Endothelial cell (in vitro differentiated cells): ENCODE measurements around the gene EFNA5. TPM values are rescaled to one million over a fixed set of nuclear protein-coding genes. Genes with fewer than 3 reads are reported as not detected.

Experiments
- DNase-seq: peaks from one replicate; pipeline ENCODE4 v3.0.0; 2021; ENCODE audit warnings: low spot score
- H3K27ac Mint-ChIP-seq: one replicate; pipeline ENCODE4 v1.8.0; 2021; ENCODE audit warnings: mixed read lengths, inconsistent platforms; ENCODE audit not compliant: unreplicated experiment
- H3K27me3 Mint-ChIP-seq: one replicate; pipeline ENCODE4 v1.8.0; 2021; ENCODE audit warnings: mild to moderate bottlenecking, moderate library complexity, mixed read lengths, inconsistent platforms; ENCODE audit not compliant: unreplicated experiment
- H3K36me3 Mint-ChIP-seq: one replicate; pipeline ENCODE4 v1.8.0; 2021; ENCODE audit warnings: mild to moderate bottlenecking, low read depth, mixed read lengths, inconsistent platforms; ENCODE audit not compliant: unreplicated experiment
- H3K4me1 Mint-ChIP-seq: one replicate; pipeline ENCODE4 v1.8.0; 2021; ENCODE audit warnings: mild to moderate bottlenecking, mixed read lengths, inconsistent platforms; ENCODE audit not compliant: unreplicated experiment
- H3K4me3 Mint-ChIP-seq: one replicate; pipeline ENCODE4 v1.8.0; 2021; ENCODE audit warnings: mild to moderate bottlenecking, mixed read lengths, inconsistent platforms; ENCODE audit not compliant: unreplicated experiment
- H3K9me3 Mint-ChIP-seq: one replicate; pipeline ENCODE4 v1.8.0; 2021; ENCODE audit warnings: mixed read lengths, inconsistent platforms; ENCODE audit not compliant: unreplicated experiment
- total RNA-seq: library from RNA; stranded (reverse); fragmentation: NEBNext Ultra II Directional; extraction: Animal tissue kit (Norgen Biotek cat#: 25700); gene quantifications from one replicate; pipeline ENCODE4 v1.2.1, GENCODE V29; 2021; ENCODE audit not compliant: unreplicated experiment
- TF ChIP-seq, protein P1 (sequence below): fragments of 200-600 bp; sonication (generic); IDR thresholded peaks from one replicate; pipeline ENCODE4 v1.5.0; 2021; ENCODE audit warnings: antibody characterized with exemption; ENCODE audit not compliant: unreplicated experiment

EFNA5 gene
- total RNA-seq, 1 donor from 2014 or later = 8.8 TPM

DNA sequence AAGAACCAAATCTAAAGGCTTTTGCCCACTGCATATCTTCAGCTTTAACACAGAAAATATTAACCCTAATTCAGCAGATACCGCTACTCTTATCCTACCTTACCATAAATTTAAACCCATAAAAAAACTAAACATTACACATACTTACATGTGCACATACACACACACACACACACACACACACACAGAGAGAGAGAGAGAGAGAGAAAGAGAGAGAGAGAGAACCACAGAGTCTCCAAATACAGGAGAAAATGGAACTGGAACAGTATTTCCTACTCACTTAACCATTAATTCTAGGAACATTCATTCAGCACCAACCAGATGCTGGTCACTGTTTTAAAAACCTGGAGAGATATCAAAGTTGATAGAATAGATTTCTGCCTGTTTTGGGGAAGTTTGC, 53.7 kb downstream of the EFNA5 start:
- H3K4me3 Mint-ChIP-seq = no peak overlapping the region
- H3K27ac Mint-ChIP-seq = no peak overlapping the region
- no peak for DNase-seq
- H3K9me3 Mint-ChIP-seq = no peaks in the 10 kb centered on the region
- H3K4me1 Mint-ChIP-seq = no peaks in the 10 kb centered on the region
- H3K27me3 Mint-ChIP-seq = no peaks in the 10 kb centered on the region
- H3K36me3 Mint-ChIP-seq = no peaks in the 10 kb centered on the region
- TF ChIP-seq, protein P1, sequence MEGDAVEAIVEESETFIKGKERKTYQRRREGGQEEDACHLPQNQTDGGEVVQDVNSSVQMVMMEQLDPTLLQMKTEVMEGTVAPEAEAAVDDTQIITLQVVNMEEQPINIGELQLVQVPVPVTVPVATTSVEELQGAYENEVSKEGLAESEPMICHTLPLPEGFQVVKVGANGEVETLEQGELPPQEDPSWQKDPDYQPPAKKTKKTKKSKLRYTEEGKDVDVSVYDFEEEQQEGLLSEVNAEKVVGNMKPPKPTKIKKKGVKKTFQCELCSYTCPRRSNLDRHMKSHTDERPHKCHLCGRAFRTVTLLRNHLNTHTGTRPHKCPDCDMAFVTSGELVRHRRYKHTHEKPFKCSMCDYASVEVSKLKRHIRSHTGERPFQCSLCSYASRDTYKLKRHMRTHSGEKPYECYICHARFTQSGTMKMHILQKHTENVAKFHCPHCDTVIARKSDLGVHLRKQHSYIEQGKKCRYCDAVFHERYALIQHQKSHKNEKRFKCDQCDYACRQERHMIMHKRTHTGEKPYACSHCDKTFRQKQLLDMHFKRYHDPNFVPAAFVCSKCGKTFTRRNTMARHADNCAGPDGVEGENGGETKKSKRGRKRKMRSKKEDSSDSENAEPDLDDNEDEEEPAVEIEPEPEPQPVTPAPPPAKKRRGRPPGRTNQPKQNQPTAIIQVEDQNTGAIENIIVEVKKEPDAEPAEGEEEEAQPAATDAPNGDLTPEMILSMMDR = no peak

DNA sequence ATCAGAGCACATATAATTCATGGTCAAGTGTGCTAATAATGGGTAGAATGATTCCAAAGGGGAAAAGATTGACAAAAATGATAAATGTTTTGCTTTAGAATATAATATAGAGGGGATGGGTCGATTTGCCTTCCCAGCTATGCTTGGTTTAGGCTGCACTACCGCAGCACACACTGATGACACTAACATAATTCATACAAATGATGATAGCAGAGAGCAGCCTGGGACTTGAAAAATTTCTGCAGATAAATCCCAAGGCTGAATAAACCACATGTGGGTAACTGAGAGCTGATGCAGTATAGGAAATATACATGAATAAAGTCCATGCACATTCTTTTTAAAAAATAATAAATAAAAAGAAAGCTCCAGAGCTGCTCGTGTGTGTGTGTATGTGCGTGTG, 54.5 kb downstream of the EFNA5 start:
- TF ChIP-seq, protein P1 = no peak
- Mint-ChIP-seq H3K9me3 (no peaks in the 10 kb centered on the region), H3K4me1 (no peaks in the 10 kb centered on the region), H3K4me3 (no peak overlapping the region), H3K27ac (no peak overlapping the region), H3K36me3 (no peaks in the 10 kb centered on the region), H3K27me3 (no peaks in the 10 kb centered on the region)
- DNase-seq = no peak

DNA sequence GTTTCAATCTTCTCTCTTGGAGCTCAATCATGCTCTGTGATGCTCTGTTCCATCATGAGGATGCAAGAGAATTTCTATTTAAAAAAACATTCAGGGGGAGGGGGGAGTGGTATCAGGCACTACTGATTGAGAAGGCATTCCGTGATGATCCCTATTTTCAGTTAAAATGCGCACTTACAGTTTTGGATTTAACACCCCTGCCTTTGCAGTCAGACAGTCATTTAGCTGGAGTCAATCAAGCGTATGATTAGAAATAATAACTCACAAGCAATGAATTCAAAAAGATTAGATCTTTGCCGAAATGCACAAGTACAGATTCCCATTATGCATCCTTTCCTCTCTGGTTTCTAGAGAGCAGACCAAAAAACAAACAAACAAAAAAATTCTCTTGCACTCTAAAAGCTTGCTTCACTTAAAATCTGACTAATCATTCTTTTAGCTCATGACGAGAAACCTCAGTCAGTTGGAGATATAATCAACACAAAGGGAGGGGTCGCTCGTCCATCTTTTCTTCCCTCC, 55.4 kb downstream of the EFNA5 start:
- Mint-ChIP-seq H3K4me3 (no peak overlapping the region), H3K4me1 (no peaks in the 10 kb centered on the region), H3K9me3 (no peaks in the 10 kb centered on the region), H3K27ac (no peak overlapping the region), H3K27me3 (no peaks in the 10 kb centered on the region), H3K36me3 (no peaks in the 10 kb centered on the region)
- TF ChIP-seq, protein P1 = no peak
- no peak for DNase-seq

DNA sequence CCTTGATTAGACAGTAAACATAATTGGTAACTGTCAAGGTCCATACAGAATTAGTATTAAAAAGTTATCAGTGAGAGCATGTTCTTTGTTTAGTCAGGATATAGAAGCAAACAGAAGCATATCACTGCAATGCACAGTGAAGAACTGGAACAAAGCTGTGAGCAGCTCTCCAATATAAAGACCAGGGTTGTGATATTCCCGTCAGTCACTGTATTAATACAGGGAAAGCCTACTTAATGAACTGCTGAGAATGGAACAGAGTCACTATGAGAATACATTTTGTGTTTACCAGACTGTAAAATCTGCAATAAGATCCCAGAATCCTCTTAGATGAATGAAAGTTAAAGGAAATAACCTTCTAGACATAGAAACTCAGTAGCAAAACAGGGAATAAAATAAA, 58.2 kb downstream of the EFNA5 start:
- DNase-seq = no peak
- Mint-ChIP-seq H3K27me3 (peaks cover 1% of the 10 kb centered on the region), H3K4me3 (no peak overlapping the region), H3K9me3 (no peaks in the 10 kb centered on the region), H3K27ac (no peak overlapping the region), H3K4me1 (peaks cover 2% of the 10 kb centered on the region), H3K36me3 (no peaks in the 10 kb centered on the region)
- TF ChIP-seq, protein P1 = no peak

DNA sequence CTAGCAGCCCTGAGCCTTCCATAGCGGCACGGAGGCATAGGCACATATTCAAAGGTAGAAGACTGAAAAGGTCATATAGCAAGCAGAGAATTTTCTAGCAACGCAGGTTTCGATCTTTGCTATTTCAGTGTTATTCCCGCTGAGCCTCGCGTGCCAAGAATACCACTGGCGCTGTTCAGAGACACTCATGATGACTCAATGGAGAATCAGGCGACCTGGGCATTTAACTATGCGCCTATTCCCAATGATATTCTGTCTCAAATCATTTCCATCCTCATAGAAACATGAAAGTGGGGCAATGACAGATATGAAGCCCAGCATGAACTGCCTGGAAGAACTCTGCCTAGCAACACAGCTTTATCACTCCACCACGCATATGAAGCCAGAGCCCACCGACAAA, 59.9 kb downstream of the EFNA5 start:
- Mint-ChIP-seq H3K4me3 (no peak overlapping the region), H3K36me3 (no peaks in the 10 kb centered on the region), H3K27me3 (peaks cover 3% of the 10 kb centered on the region), H3K9me3 (no peaks in the 10 kb centered on the region), H3K27ac (no peak overlapping the region), H3K4me1 (peaks cover 3% of the 10 kb centered on the region)
- TF ChIP-seq, protein P1 = no peak
- DNase-seq = no peak
